HCT116 (cell line): ENCODE data around the gene SUPT3H. TPM values are rescaled to one million over a fixed set of nuclear protein-coding genes. Genes with fewer than 3 reads are reported as not detected.

Source experiments
- ATAC-seq: fragments of 200-7000 bp; cut with Tn5 transposase; 2 replicates; pipeline ENCODE4 v1.9.1; 2020; ENCODE audit warnings: mild to moderate bottlenecking, moderate library complexity
- BruUV-seq: library from RNA; stranded (reverse); fragments of 400-500 nt; replicated peaks from 2 replicates; lab custom pipeline; 2021; lab: Mats Ljungman, UMichigan
- CTCF ChIA-PET: fragments of 300-600 bp; sonication (Branson Sonifier 250); formaldehyde crosslinking; loops from one replicate; lab custom pipeline; 2021; ENCODE audit warnings: antibody characterized with exemption; lab: Charles Lee
- POLR2A ChIA-PET: fragments of 300-600, 350-600 bp; sonication (Branson Sonifier 250); formaldehyde crosslinking; loops from one replicate; lab custom pipeline; 2021; ENCODE audit warnings: antibody characterized with exemption; lab: Charles Lee
- RAD21 ChIA-PET, 2 experiments: fragments of 300-600 bp; sonication (Branson Sonifier 250); formaldehyde crosslinking; loops; one replicate each; lab custom pipeline; 2023; ENCODE audit warnings: low total read pairs in 2 of 2; ENCODE audit not compliant: uncharacterized antibody in 2 of 2, unreplicated experiment in 2 of 2, low non-redundant PET in 1 of 2; lab: Charles Lee
- DNase-seq: peaks from one replicate; pipeline ENCODE4 v3.0.0-alpha.2; 2010; ENCODE audit warnings: low read depth, low spot score
- H2AFZ ChIP-seq: fragments of 200-600 bp; shearing (Covaris generic), sonication (generic); 2 replicates; pipeline ENCODE4 v1.6.1; 2017; ENCODE audit warnings: low read depth, mixed run types, mixed read lengths, antibody characterized with exemption, low read length; ENCODE audit not compliant: poor library complexity, severe bottlenecking
- H3K27ac ChIP-seq: 2 replicates; pipeline ENCODE4 v1.5.1; 2012; ENCODE audit warnings: low read depth, low read length
- H3K27me3 ChIP-seq: fragments of 200-600 bp; sonication (generic); 2 replicates; pipeline ENCODE4 v1.6.1; 2016; ENCODE audit warnings: mixed run types, low read length, mixed read lengths; ENCODE audit not compliant: insufficient read depth
- H3K36me3 ChIP-seq, 2 experiments: fragments of 200-500 bp in 1 of 2; fragments of 200-600 bp in 1 of 2; sonication (Bioruptor generic) in 1 of 2; sonication (generic) in 1 of 2; 2 replicates each; pipeline versions ENCODE4 v1.5.1 to v1.6.1; 2014 to 2016; ENCODE audit warnings: low read length in 2 of 2, inconsistent platforms in 1 of 2, mixed read lengths in 1 of 2, mixed run types in 1 of 2; ENCODE audit not compliant: insufficient read depth in 2 of 2, control insufficient read depth in 1 of 2
- H3K4me1 ChIP-seq, 2 experiments: fragments of 200-600 bp in 1 of 2; sonication (generic) in 1 of 2; 2 replicates each; pipeline versions ENCODE4 v1.5.1 to v1.6.1; 2012 to 2017; ENCODE audit warnings: low read length in 2 of 2, inconsistent platforms in 1 of 2, mild to moderate bottlenecking in 1 of 2, mixed read lengths in 1 of 2, mixed run types in 1 of 2, moderate library complexity in 1 of 2; ENCODE audit not compliant: insufficient read depth in 2 of 2, control insufficient read depth in 1 of 2
- H3K4me2 ChIP-seq: fragments of 200-600 bp; sonication (generic); 2 replicates; pipeline ENCODE4 v1.6.1; 2017; ENCODE audit warnings: mixed run types, low read length, mixed read lengths
- H3K4me3 ChIP-seq, 2 experiments: fragments of 200-600 bp in 1 of 2; sonication (generic) in 1 of 2; replicated peaks in 1 of 2; 2 replicates each; pipeline ENCODE4 v1.5.1; 2011 to 2016; ENCODE audit warnings: low read length in 2 of 2, control low read depth in 1 of 2, low read depth in 1 of 2, mild to moderate bottlenecking in 1 of 2, mixed read lengths in 1 of 2, mixed run types in 1 of 2
- H3K79me2 ChIP-seq: fragments of 200-600 bp; sonication (generic); 2 replicates; pipeline ENCODE4 v1.6.1; 2017; ENCODE audit warnings: mild to moderate bottlenecking, mixed run types, low read length, moderate library complexity, mixed read lengths; ENCODE audit not compliant: insufficient read depth
- H3K9ac ChIP-seq: fragments of 200-600 bp; sonication (generic); 2 replicates; pipeline ENCODE4 v1.6.1; 2016; ENCODE audit warnings: low read length, mixed read lengths
- H3K9me2 ChIP-seq: fragments of 200-600 bp; sonication (generic), shearing (Covaris generic); 2 replicates; pipeline ENCODE4 v1.6.1; 2017; ENCODE audit warnings: mixed run types, mild to moderate bottlenecking, moderate library complexity; ENCODE audit not compliant: insufficient read depth
- H3K9me3 ChIP-seq, 2 experiments: fragments of 200-500 bp in 1 of 2; fragments of 200-600 bp in 1 of 2; sonication (Bioruptor generic) in 1 of 2; sonication (generic) in 1 of 2; 2 replicates each; pipeline ENCODE4 v1.6.1; 2014 to 2017; ENCODE audit warnings: low read length in 2 of 2, mixed read lengths in 2 of 2, inconsistent platforms in 1 of 2, low read depth in 1 of 2, mild to moderate bottlenecking in 1 of 2, mixed run types in 1 of 2, moderate library complexity in 1 of 2; ENCODE audit not compliant: control insufficient read depth in 1 of 2, insufficient read depth in 1 of 2
- H4K20me1 ChIP-seq: fragments of 200-600 bp; sonication (generic), shearing (Covaris generic); 2 replicates; pipeline ENCODE4 v1.6.1; 2017; ENCODE audit warnings: mixed run types, mild to moderate bottlenecking, moderate library complexity; ENCODE audit not compliant: insufficient read depth
- ATF3 ChIP-seq: IDR thresholded peaks from 2 replicates; pipeline ENCODE4 v1.6.1; 2012
- JUND ChIP-seq: IDR thresholded peaks from 2 replicates; pipeline ENCODE4 v1.6.1; 2012
- MAX ChIP-seq: IDR thresholded peaks from 2 replicates; pipeline ENCODE4 v1.6.1; 2012
- POLR2A ChIP-seq: IDR thresholded peaks from 2 replicates; pipeline ENCODE4 v1.7.0; 2011; ENCODE audit warnings: borderline replicate concordance; ENCODE audit not compliant: insufficient read depth, insufficient read length; ENCODE audit errors: extremely low read depth
- REST ChIP-seq: IDR thresholded peaks from 2 replicates; pipeline ENCODE4 v1.6.1; 2012; ENCODE audit warnings: low read depth
- SIN3A ChIP-seq: IDR thresholded peaks from 2 replicates; pipeline ENCODE4 v1.6.1; 2012; ENCODE audit warnings: low read depth
- SP1 ChIP-seq: IDR thresholded peaks from 2 replicates; pipeline ENCODE4 v1.6.1; 2012; ENCODE audit warnings: low read depth
- SRF ChIP-seq: IDR thresholded peaks from 2 replicates; pipeline ENCODE4 v1.6.1; 2012; ENCODE audit warnings: low read depth
- TCF7L2 ChIP-seq: IDR thresholded peaks from 2 replicates; pipeline ENCODE4 v1.7.0; 2011; ENCODE audit warnings: borderline replicate concordance, inconsistent platforms; ENCODE audit not compliant: insufficient read depth, insufficient read length; ENCODE audit errors: extremely low read depth
- ZBTB33 ChIP-seq: IDR thresholded peaks from 2 replicates; pipeline ENCODE4 v1.6.1; 2011; ENCODE audit warnings: mild to moderate bottlenecking, low read length, moderate library complexity; ENCODE audit not compliant: insufficient replicate concordance; ENCODE audit errors: extremely low read depth
- ZFX ChIP-seq: fragments of 450-650 bp; IDR thresholded peaks from 2 replicates; pipeline ENCODE4 v1.6.1; 2017
- ZNF274 ChIP-seq: fragments of 200-500 bp; sonication (Bioruptor generic); IDR thresholded peaks from 2 replicates; pipeline ENCODE4 v1.6.1; 2014; ENCODE audit warnings: mild to moderate bottlenecking, low read depth, low read length, inconsistent platforms
- intact Hi-C: fragments of 100-400 bp; cut with micrococcal nuclease; formaldehyde crosslinking; loops from 2 replicates; pipeline ENCODE4 v1.10.0; 2022
- total RNA-seq: library from RNA; stranded (reverse); gene quantifications from one replicate; pipeline ENCODE4 v1.2.1, GENCODE V29; 2021; ENCODE audit not compliant: unreplicated experiment

SUPT3H gene
- total RNA-seq, 1 experiment from 2014 or later, result 7.4 TPM

- TF ChIP-seq SP1, result peak; percentile 50; the same call in 1 of the 2 replicates
- peak; percentile 46 for TF ChIP-seq ZBTB33
- peak; percentile 72 for TF ChIP-seq ZFX
- TF ChIP-seq POLR2A, result peak; percentile 90
Observed at GRCh38 chr6:45377554-45378333, at the start of gene SUPT3H (continued).

GRCh38 chr6:45426251-45426650 is 48.5 kb upstream of the SUPT3H start:
- ChIA-PET CTCF (interaction anchor here (1.1 to 1.4 kb wide), 2 partner anchors 288 to 758 kb away, joined by 3 to 5 read pairs; no protein-coding TSS in a partner anchor), RAD21 (no interaction called here), POLR2A (interaction anchor here (0.7 kb wide), 1 partner anchor 48 kb away, joined by 4 read pairs; no protein-coding TSS in a partner anchor)
- H3K9me3 ChIP-seq, result no peaks in the 10 kb centered on the region
- no TSS peak for BruUV-seq
- H3K79me2 ChIP-seq, result no peaks in the 10 kb centered on the region
- DNase-seq (no peak), ATAC-seq (no peak)
- no peak overlapping the region for H3K4me3 ChIP-seq
- H3K27me3 ChIP-seq, result peaks cover 4% of the 10 kb centered on the region; the same call in 1 of the 2 replicates
- no peaks in the 10 kb centered on the region for H4K20me1 ChIP-seq
- intact Hi-C loops, result no loop called here
- H3K9ac ChIP-seq, result no peak overlapping the region
- no peak overlapping the region for H2AFZ ChIP-seq
- peaks cover 0 to 11% of the 10 kb centered on the region in 2 experiments; a peak in 3 of 4 replicates for H3K4me1 ChIP-seq
- H3K36me3 ChIP-seq, result no peaks in the 10 kb centered on the region
- H3K9me2 ChIP-seq, result no peaks in the 10 kb centered on the region
- no peak overlapping the region for H3K4me2 ChIP-seq
- H3K27ac ChIP-seq, result no peak overlapping the region
- TF ChIP-seq TCF7L2 (no peak), MAX (no peak), SP1 (no peak), SIN3A (no peak), JUND (no peak), REST (no peak), POLR2A (no peak), ATF3 (no peak), SRF (no peak), ZNF274 (no peak)
